Central memory CD4-positive, alpha-beta T cell (primary cell): ENCODE measurements around the gene ART5.
"Not testable (repeated sequence)": the region's sequence is repeated elsewhere in the genome, so short reads cannot be mapped to it uniquely, and the experiment has no call there.

Experiments
- DNase-seq: peaks from one replicate; pipeline ENCODE4 v3.0.0; 2022

ART5 gene

GRCh38 chr11:3616721-3617460 is 24.9 kb downstream of the ART5 start:
- DNase-seq, result no peak

GRCh38 chr11:3615998-3616397 is 25.8 kb downstream of the ART5 start:
- DNase-seq, result no peak

- peak; percentile 43 for DNase-seq
Observed at GRCh38 chr11:3614742-3615171, 27.0 kb downstream of the ART5 start.

- no peak for DNase-seq
Observed at GRCh38 chr11:3613998-3614741, 27.6 kb downstream of the ART5 start.

GRCh38 chr11:3611976-3612678 is 29.7 kb downstream of the ART5 start:
- no peak for DNase-seq

GRCh38 chr11:3610846-3611245 is 30.9 kb downstream of the ART5 start:
- no peak for DNase-seq

- peak; percentile 17 for DNase-seq
Observed at GRCh38 chr11:3609416-3610265, 32.2 kb downstream of the ART5 start.

- no peak for DNase-seq
Observed at GRCh38 chr11:3605771-3606203, 36.0 kb downstream of the ART5 start.

- no peak for DNase-seq
Observed at GRCh38 chr11:3605283-3605662, 36.5 kb downstream of the ART5 start.

- no peak for DNase-seq
Observed at GRCh38 chr11:3604167-3604566, 37.6 kb downstream of the ART5 start.

GRCh38 chr11:3600201-3600600 is 41.6 kb downstream of the ART5 start:
- not testable (repeated sequence) for DNase-seq

- not testable (repeated sequence) for DNase-seq
Observed at GRCh38 chr11:3597743-3598142, 44.0 kb downstream of the ART5 start.

- DNase-seq, result not testable (repeated sequence)
Observed at GRCh38 chr11:3591326-3591725, 50.5 kb downstream of the ART5 start.

GRCh38 chr11:3590193-3590592 is 51.6 kb downstream of the ART5 start:
- DNase-seq, result not testable (repeated sequence)

GRCh38 chr11:3588776-3589175 is 53.0 kb downstream of the ART5 start:
- DNase-seq, result not testable (repeated sequence)
